ENCODE data around the gene EGFR.
"Not testable (repeated sequence)": the region's sequence is repeated elsewhere in the genome, so short reads cannot be mapped to it uniquely, and the experiment has no call there.

The EGFR gene

GRCh38 chr7:55164527-55164926 lies 145.7 kb downstream of the EGFR start:
- in situ Hi-C loops (cut with MboI; ENCODE audit: low sequenced_read_pairs), result no loop called here

DNA sequence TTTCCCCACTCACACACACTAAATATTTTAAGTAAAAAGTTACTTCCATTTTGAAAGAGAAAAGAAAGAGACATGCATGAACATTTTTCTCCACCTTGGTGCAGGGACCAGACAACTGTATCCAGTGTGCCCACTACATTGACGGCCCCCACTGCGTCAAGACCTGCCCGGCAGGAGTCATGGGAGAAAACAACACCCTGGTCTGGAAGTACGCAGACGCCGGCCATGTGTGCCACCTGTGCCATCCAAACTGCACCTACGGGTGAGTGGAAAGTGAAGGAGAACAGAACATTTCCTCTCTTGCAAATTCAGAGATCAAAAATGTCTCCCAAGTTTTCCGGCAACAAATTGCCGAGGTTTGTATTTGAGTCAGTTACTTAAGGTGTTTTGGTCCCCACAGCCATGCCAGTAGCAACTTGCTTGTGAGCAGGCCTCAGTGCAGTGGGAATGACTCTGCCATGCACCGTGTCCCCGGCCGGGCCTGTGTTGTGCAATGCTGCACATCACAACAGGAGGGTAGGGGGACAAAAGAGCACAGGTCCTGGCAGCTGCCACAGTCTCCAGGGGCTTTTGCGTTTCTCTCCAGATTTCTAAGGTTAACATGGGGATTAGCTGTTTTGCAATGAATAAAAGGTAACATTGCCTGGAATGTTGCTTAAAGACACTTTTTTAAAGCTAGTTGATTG lies 146.5 kb downstream of the EGFR start:
- in situ Hi-C loops (cut with MboI; ENCODE audit: low sequenced_read_pairs), result no loop called here

GRCh38 chr7:55167296-55167695 lies 148.5 kb downstream of the EGFR start:
- in situ Hi-C loops (cut with MboI; ENCODE audit: low sequenced_read_pairs), result not testable (repeated sequence)

DNA sequence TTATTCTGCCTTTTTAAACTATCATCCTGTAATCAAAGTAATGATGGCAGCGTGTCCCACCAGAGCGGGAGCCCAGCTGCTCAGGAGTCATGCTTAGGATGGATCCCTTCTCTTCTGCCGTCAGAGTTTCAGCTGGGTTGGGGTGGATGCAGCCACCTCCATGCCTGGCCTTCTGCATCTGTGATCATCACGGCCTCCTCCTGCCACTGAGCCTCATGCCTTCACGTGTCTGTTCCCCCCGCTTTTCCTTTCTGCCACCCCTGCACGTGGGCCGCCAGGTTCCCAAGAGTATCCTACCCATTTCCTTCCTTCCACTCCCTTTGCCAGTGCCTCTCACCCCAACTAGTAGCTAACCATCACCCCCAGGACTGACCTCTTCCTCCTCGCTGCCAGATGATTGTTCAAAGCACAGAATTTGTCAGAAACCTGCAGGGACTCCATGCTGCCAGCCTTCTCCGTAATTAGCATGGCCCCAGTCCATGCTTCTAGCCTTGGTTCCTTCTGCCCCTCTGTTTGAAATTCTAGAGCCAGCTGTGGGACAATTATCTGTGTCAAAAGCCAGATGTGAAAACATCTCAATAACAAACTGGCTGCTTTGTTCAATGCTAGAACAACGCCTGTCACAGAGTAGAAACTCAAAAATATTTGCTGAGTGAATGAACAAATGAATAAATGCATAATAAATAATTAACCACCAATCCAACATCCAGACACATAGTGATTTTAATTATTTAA lies 151.7 kb downstream of the EGFR start:
- in situ Hi-C loops (cut with MboI; ENCODE audit: low sequenced_read_pairs), result no loop called here

DNA sequence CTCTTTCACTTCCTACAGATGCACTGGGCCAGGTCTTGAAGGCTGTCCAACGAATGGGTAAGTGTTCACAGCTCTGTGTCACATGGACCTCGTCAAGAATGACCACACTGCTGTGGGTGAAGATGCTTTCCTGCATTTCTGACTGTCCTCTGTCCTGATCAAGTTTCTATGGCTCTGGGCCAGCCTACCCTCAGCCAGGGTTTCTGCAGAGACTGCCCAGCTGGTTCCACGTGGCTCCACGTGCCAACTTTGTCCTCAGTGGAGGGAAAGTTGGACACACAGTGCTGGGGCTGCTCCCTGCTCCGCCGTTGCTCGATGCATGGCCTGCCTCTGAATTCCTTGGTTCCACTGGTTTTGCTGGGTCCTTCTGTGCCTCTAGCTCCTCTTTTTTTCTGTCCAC lies 152.3 kb downstream of the EGFR start:
- in situ Hi-C loops (cut with MboI; ENCODE audit: low sequenced_read_pairs), result no loop called here

GRCh38 chr7:55172161-55172560 lies 153.3 kb downstream of the EGFR start:
- in situ Hi-C loops (cut with MboI; ENCODE audit: low sequenced_read_pairs), result no loop called here

- in situ Hi-C loops (cut with MboI; ENCODE audit: low sequenced_read_pairs), result no loop called here
Observed at GRCh38 chr7:55172881-55173609, 154.2 kb downstream of the EGFR start.

- in situ Hi-C loops (cut with MboI; ENCODE audit: low sequenced_read_pairs), result no loop called here
Observed at GRCh38 chr7:55173671-55174070, 154.9 kb downstream of the EGFR start.

DNA sequence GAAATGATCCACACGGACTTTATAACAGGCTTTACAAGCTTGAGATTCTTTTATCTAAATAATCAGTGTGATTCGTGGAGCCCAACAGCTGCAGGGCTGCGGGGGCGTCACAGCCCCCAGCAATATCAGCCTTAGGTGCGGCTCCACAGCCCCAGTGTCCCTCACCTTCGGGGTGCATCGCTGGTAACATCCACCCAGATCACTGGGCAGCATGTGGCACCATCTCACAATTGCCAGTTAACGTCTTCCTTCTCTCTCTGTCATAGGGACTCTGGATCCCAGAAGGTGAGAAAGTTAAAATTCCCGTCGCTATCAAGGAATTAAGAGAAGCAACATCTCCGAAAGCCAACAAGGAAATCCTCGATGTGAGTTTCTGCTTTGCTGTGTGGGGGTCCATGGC lies 155.6 kb downstream of the EGFR start:
- in situ Hi-C loops (cut with MboI; ENCODE audit: low sequenced_read_pairs), result no loop called here

DNA sequence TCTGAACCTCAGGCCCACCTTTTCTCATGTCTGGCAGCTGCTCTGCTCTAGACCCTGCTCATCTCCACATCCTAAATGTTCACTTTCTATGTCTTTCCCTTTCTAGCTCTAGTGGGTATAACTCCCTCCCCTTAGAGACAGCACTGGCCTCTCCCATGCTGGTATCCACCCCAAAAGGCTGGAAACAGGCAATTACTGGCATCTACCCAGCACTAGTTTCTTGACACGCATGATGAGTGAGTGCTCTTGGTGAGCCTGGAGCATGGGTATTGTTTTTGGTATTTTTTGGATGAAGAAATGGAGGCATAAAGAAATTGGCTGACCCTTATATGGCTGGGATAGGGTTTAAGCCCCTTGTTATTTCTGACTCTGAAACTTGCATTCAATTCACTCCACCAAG lies 156.0 kb downstream of the EGFR start:
- in situ Hi-C loops (cut with MboI; ENCODE audit: low sequenced_read_pairs), result no loop called here

- in situ Hi-C loops (cut with MboI; ENCODE audit: low sequenced_read_pairs), result no loop called here
Observed at GRCh38 chr7:55177068-55177530, 158.3 kb downstream of the EGFR start.

DNA sequence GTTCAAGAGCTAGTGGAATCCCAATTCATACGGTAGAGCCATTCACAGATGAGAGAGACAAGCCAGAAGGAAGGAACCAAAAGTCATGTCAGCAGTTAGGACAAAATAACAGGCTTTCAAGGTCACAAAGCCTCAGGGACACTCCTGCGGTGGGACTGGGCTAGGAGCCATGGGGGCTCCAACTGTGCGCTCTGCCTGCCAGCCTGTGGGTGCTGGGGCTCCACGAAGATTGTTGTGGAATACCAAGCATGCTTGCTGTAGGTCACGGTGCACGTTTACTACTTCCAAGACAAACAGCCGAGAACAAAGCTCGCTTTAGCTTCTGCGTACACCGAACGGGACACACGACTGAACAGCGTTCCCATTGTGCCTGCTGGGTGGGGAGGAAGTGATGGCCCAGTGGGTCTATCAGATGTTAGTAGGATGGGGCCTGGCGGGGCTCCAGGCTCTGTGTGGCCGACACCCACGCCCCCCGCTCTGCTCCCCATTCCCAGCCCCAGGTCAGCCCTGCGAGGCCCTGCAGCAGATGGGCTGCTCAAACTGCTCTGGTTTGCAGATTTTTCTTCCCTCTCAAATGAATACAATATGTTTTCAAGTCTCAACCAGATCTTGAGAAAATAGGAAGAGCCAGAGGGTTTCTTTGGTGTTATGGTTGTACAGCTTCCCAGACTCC lies 158.9 kb downstream of the EGFR start:
- in situ Hi-C loops (cut with MboI; ENCODE audit: low sequenced_read_pairs), result no loop called here

DNA sequence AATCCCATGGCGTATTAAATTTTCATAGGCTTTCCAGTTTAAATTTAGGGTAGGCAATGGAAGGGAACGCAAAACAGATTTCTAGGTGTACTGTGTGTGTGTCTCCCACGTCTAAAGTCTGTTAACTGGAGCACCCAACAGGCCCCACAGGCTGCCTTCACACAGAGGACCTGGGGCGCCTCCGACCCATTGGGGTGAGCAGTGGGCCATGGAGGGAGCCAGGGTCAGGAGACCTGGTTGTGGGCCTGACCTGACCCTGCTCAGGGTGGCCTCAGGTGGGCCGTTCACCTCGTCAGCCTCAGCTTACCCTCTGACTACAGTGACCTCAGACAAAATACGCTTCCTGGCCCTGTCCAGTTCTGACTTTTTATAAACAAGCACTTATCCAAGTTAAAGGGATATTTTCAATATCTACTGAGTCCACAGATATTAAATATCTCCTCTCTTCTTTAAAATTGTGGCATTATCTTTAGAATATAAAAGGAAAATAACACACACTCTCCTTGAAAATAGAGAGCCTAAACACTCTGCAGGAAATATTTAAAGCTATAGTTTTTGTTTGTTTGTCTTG lies 159.6 kb downstream of the EGFR start:
- in situ Hi-C loops (cut with MboI; ENCODE audit: low sequenced_read_pairs), result no loop called here

DNA sequence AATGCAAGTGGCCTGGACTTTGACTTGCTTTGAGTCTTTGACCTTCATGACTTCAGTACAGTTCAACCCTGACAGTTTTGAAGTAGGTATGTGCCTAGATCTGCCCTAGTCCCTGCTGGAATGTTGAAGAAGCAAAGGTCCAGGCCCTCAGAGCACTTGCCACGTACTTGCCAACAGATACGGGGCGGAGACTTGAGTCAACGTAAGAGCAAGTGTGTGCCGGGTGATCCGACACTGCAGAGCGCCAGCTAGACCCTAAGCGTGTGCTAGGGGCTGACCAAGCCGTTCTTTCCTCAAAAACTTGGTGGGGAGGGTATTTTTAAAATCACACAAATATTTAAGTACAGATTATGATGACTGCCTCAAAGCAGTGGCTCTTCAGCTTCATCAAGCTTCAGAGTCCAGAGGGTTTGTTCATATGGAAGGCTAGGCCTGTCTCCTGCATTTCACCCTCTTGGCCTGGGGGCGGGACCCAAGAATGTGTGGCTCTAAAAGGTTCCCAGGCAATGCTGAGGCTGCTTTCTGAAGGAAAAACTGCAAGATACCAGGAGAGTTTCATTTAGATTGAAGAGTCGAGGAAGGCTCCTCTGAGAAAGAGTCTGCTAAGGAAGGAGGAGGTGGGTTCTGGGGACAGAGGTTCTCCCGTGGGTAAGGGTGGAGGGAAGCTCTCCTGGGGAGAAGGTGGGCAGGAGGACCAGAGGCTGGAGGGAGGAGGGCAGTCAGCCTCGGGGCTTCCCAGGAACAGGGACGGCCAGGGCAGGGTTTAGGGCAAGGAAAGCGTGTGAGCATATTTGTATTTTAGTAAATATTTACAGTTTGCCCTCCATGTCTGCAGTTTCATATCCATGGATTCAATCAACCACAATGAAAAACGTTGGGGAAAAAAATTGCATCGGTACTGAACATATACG lies 160.3 kb downstream of the EGFR start:
- in situ Hi-C loops (cut with MboI; ENCODE audit: low sequenced_read_pairs), result no loop called here

DNA sequence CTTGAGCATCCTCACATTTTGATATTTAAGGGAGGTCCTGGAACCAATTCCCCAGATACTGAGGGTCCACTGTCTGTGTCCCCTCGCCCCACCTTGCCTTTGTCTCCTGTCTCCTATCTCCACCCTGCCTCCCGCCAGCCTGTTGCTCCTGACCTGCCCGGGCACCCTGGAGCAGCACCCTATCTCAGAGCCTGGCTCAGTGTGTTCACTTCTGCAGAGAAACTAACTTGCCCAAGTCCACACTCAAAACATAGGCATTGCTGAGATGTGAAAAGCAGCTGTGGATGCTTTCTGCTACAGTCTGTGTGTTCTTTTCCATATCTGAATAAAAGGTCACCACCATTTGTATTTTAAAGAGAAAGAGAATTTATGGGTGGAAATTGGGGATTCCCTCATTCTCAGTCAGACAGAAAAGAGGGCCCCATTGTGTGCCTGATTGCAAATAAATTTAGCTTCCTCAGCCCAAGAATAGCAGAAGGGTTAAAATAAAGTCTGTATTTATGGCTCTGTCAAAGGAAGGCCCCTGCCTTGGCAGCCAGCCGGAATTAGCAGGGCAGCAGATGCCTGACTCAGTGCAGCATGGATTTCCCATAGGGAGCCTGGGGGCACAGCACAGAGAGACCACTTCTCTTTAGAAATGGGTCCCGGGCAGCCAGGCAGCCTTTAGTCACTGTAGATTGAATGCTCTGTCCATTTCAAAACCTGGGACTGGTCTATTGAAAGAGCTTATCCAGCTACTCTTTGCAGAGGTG lies 161.3 kb downstream of the EGFR start:
- in situ Hi-C loops (cut with MboI; ENCODE audit: low sequenced_read_pairs), result no loop called here

- in situ Hi-C loops (cut with MboI; ENCODE audit: low sequenced_read_pairs), result no loop called here
Observed at GRCh38 chr7:55180963-55181542, 162.2 kb downstream of the EGFR start.

GRCh38 chr7:55181762-55182161 lies 162.9 kb downstream of the EGFR start:
- in situ Hi-C loops (cut with MboI; ENCODE audit: low sequenced_read_pairs), result no loop called here

- in situ Hi-C loops (cut with MboI; ENCODE audit: low sequenced_read_pairs), result no loop called here
Observed at GRCh38 chr7:55183897-55184296, 165.1 kb downstream of the EGFR start.

DNA sequence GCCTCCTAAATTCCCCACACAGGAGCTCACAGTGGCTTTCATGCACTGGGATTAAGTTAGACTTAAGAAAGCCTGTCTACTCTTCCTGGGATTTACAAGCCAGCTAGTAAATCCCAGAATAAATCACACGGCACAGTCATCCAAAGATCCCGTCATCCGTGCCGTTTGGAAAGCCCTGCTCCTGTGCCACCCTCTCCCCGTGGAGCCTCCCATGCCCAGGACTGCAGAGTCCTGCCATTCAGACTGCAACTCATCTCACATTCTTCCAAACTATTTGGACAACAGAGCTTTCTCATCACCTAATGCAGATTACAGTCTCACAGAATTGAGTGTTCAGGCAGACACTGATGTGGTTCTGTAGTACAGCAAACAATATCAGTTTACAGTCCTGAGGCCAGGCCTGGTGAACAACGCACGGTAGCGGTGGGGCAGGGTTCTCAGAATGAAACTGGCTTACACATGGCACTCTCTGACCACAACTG lies 166.5 kb downstream of the EGFR start:
- in situ Hi-C loops (cut with MboI; ENCODE audit: low sequenced_read_pairs), result no loop called here

Data from HL-60/S4 treated with retinoic acid at 250 ng/mL for 4 days and 3 days (cell line).